Ishikawa (cell line): ENCODE results near the gene PDZRN3.
A peak's percentile ranks its signal among the peaks of the same experiment; 100 is the strongest.

Experiments used
- CEBPB ChIP-seq: IDR thresholded peaks from 2 replicates; pipeline ENCODE4 v1.6.1; 2012
- CREB1 ChIP-seq: IDR thresholded peaks from 2 replicates; pipeline ENCODE4 v1.6.1; 2012; ENCODE audit warnings: low read depth
- EGR1 ChIP-seq: IDR thresholded peaks from 2 replicates; pipeline ENCODE4 v1.6.1; 2012
- EP300 ChIP-seq: IDR thresholded peaks from 2 replicates; pipeline ENCODE4 v1.6.1; 2012; ENCODE audit warnings: borderline replicate concordance
- FOXM1 ChIP-seq: IDR thresholded peaks from 2 replicates; pipeline ENCODE4 v1.6.1; 2012; ENCODE audit warnings: low read depth, borderline replicate concordance
- MAX ChIP-seq: IDR thresholded peaks from 2 replicates; pipeline ENCODE4 v1.6.1; 2012
- NFIC ChIP-seq: IDR thresholded peaks from 2 replicates; pipeline ENCODE4 v1.6.1; 2012
- RAD21 ChIP-seq: IDR thresholded peaks from 2 replicates; pipeline ENCODE4 v1.6.1; 2012; ENCODE audit warnings: low read depth
- REST ChIP-seq: IDR thresholded peaks from 2 replicates; pipeline ENCODE4 v1.6.1; 2012; ENCODE audit warnings: low read depth, mild to moderate bottlenecking
- TCF12 ChIP-seq: IDR thresholded peaks from 2 replicates; pipeline ENCODE4 v1.6.1; 2012; ENCODE audit warnings: low read depth
- TEAD4 ChIP-seq: IDR thresholded peaks from 2 replicates; pipeline ENCODE4 v1.6.1; 2012
- ZBTB7A ChIP-seq: IDR thresholded peaks from 2 replicates; pipeline ENCODE4 v1.6.1; 2012; ENCODE audit warnings: low read depth
- TF ChIP-seq, protein P1 (sequence below): IDR thresholded peaks from 2 replicates; pipeline ENCODE4 v1.6.1; 2012

DNA sequence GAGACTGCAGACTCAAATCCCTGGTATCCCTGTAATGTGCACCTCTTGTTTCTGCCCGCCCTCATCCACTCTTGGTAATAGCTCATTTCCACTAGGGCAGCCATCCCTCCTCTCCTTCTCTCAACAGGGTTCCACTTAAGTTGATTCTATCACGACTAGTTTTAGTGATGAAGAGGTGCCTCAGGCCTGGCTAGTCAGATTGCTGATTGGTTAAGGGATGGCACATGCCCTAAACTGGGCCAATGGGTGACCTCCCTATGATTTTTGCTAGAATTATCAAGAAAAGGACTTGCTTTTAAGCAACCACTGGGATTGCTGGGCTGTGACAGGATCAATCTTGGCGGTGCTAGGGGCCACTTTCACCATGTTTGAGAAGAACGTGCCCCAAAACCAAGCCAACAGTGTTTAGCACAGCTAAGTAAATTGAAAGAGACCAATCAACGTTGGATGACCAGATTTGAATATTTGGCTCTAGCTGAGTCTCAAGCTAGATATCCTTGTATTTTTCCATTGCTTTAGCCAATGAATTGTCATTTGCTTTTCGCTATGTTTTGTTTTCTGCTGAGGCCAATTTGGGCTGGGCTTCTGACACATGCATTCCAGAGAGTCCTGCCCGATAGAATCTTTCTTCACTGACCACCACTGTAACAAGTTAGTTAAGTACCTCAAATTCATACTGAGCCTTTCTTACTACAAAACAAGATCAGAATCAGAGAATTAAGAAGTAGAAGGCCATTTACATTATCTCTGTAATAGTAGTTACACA lies 131.0 kb downstream of the PDZRN3 start:
- no peak for TF ChIP-seq NFIC
- TF ChIP-seq MAX, result no peak
- no peak for TF ChIP-seq REST
- TF ChIP-seq TEAD4, result peak; percentile 18; the same call in 1 of the 2 replicates
- TF ChIP-seq RAD21, result no peak
- TF ChIP-seq CEBPB, result no peak
- TF ChIP-seq EGR1, result no peak
- no peak for TF ChIP-seq TCF12
- no peak for TF ChIP-seq FOXM1
- TF ChIP-seq, protein P1, sequence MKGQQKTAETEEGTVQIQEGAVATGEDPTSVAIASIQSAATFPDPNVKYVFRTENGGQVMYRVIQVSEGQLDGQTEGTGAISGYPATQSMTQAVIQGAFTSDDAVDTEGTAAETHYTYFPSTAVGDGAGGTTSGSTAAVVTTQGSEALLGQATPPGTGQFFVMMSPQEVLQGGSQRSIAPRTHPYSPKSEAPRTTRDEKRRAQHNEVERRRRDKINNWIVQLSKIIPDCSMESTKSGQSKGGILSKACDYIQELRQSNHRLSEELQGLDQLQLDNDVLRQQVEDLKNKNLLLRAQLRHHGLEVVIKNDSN, result peak; percentile 15; the same call in 1 of the 2 replicates
- no peak for TF ChIP-seq EP300
- no peak for TF ChIP-seq ZBTB7A
- TF ChIP-seq CREB1, result no peak
